ENCODE measurements around the gene APP.

APP gene

GRCh38 chr21:26148840-26149354 is 21.7 kb downstream of the APP start:
- DNase-seq (ENCODE audit: low spot score) = no peak
- TF ChIP-seq CTCF (IDR thresholded peaks at IDR 0.05) = no peak
- H3K27ac ChIP-seq = peak overlapping the region; percentile 21 to 65
- H3K4me3 ChIP-seq = no peak overlapping the region

- H3K27ac ChIP-seq = peak overlapping the region; percentile 54 to 65
- no peak overlapping the region for H3K4me3 ChIP-seq
- TF ChIP-seq CTCF (IDR thresholded peaks at IDR 0.05) = no peak
- DNase-seq (ENCODE audit: low spot score) = no peak
Observed at GRCh38 chr21:26148071-26148839, 22.3 kb downstream of the APP start.

- Histone ChIP-seq H3K27ac (no peak overlapping the region), H3K4me3 (no peak overlapping the region)
- no peak for TF ChIP-seq CTCF (IDR thresholded peaks at IDR 0.05)
- no peak for DNase-seq (ENCODE audit: low spot score)
Observed at GRCh38 chr21:26147535-26147934, 23.0 kb downstream of the APP start.

- Histone ChIP-seq H3K4me3 (no peak overlapping the region), H3K27ac (no peak overlapping the region)
- TF ChIP-seq CTCF (IDR thresholded peaks at IDR 0.05) = no peak
- no peak for DNase-seq (ENCODE audit: low spot score)
Observed at GRCh38 chr21:26146681-26147080, 23.9 kb downstream of the APP start.

GRCh38 chr21:26144031-26144430 is 26.5 kb downstream of the APP start:
- no peak for DNase-seq (ENCODE audit: low spot score)
- H3K4me3 ChIP-seq = no peak overlapping the region
- no peak for TF ChIP-seq CTCF (IDR thresholded peaks at IDR 0.05)
- H3K27ac ChIP-seq = no peak overlapping the region

GRCh38 chr21:26142363-26142762 is 28.2 kb downstream of the APP start:
- no peak overlapping the region for H3K27ac ChIP-seq
- H3K4me3 ChIP-seq = no peak overlapping the region
- TF ChIP-seq CTCF (IDR thresholded peaks at IDR 0.05) = no peak
- no peak for DNase-seq (ENCODE audit: low spot score)

GRCh38 chr21:26140926-26141325 is 29.6 kb downstream of the APP start:
- no peak for TF ChIP-seq CTCF (IDR thresholded peaks at IDR 0.05)
- no peak overlapping the region for H3K27ac ChIP-seq
- H3K4me3 ChIP-seq = no peak overlapping the region
- no peak for DNase-seq (ENCODE audit: low spot score)
